NCI-H187 treated with DMSO at 0.1 percent for 48 hours (cell line): ENCODE measurements around the gene STX16.

ENCODE experiments used
- DNase-seq: peaks from one replicate; lab custom pipeline; 2025; lab: John Stamatoyannopoulos, UW

The STX16 gene

GRCh38 chr20:58675641-58676040 lies 24.6 kb downstream of the STX16 start:
- no peak for DNase-seq

GRCh38 chr20:58676161-58676560 lies 25.1 kb downstream of the STX16 start:
- DNase-seq = no peak

GRCh38 chr20:58677079-58677604 lies 26.1 kb downstream of the STX16 start:
- no peak for DNase-seq

GRCh38 chr20:58677808-58678207 lies 26.7 kb downstream of the STX16 start:
- no peak for DNase-seq

- DNase-seq = no peak
Measured at GRCh38 chr20:58678806-58679205, 27.7 kb downstream of the STX16 start.

- DNase-seq = no peak
Measured at GRCh38 chr20:58682656-58683531, 31.8 kb downstream of the STX16 start.

GRCh38 chr20:58684291-58684690 lies 33.2 kb downstream of the STX16 start:
- no peak for DNase-seq

- no peak for DNase-seq
Measured at GRCh38 chr20:58685988-58686387, 34.9 kb downstream of the STX16 start.

- DNase-seq = no peak
Measured at GRCh38 chr20:58688414-58688813, 37.3 kb downstream of the STX16 start.

GRCh38 chr20:58688840-58689239 lies 37.8 kb downstream of the STX16 start:
- DNase-seq = no peak

GRCh38 chr20:58690396-58691135 lies 39.5 kb downstream of the STX16 start:
- no peak for DNase-seq

GRCh38 chr20:58691773-58692578 lies 40.9 kb downstream of the STX16 start:
- no peak for DNase-seq

- DNase-seq = no peak
Measured at GRCh38 chr20:58692579-58693225, 41.6 kb downstream of the STX16 start, which contains the start of gene NPEPL1. Gene NPEPL1 (plus strand): TSS chr20:58692800. CDS start chr20:58692901, 101 bp downstream.

- no peak for DNase-seq
Measured at GRCh38 chr20:58693226-58694006, 42.3 kb downstream of the STX16 start.

- no peak for DNase-seq
Measured at GRCh38 chr20:58694241-58695083, 43.4 kb downstream of the STX16 start.

- DNase-seq = no peak
Measured at GRCh38 chr20:58695084-58695722, 44.1 kb downstream of the STX16 start.

- DNase-seq = no peak
Measured at GRCh38 chr20:58695895-58696375, 44.9 kb downstream of the STX16 start.

GRCh38 chr20:58696411-58696961 lies 45.4 kb downstream of the STX16 start:
- no peak for DNase-seq
